HG03469 (cell line): ENCODE results near the gene FTO.

Experiments used
- ATAC-seq: cut with Tn5 transposase; IDR thresholded peaks from one replicate; pipeline ENCODE4 v1.9.1; 2021; ENCODE audit warnings: mild to moderate bottlenecking, moderate library complexity, moderate number of reproducible peaks; ENCODE audit not compliant: unreplicated experiment

Gene FTO

GRCh38 chr16:54142787-54143186 lies 438.8 kb downstream of the FTO start:
- ATAC-seq = no peak

GRCh38 chr16:54143410-54143809 lies 439.5 kb downstream of the FTO start:
- ATAC-seq = no peak

GRCh38 chr16:54143934-54144571 lies 440.1 kb downstream of the FTO start:
- no peak for ATAC-seq

GRCh38 chr16:54144572-54144947 lies 440.6 kb downstream of the FTO start:
- ATAC-seq = no peak

- no peak for ATAC-seq
Measured at GRCh38 chr16:54145881-54146280, 441.9 kb downstream of the FTO start.

- no peak for ATAC-seq
Measured at GRCh38 chr16:54148974-54149373, 445.0 kb downstream of the FTO start.

- no peak for ATAC-seq
Measured at GRCh38 chr16:54150861-54151260, 446.9 kb downstream of the FTO start.

GRCh38 chr16:54152362-54153239 lies 448.6 kb downstream of the FTO start:
- ATAC-seq = no peak

GRCh38 chr16:54153240-54153934 lies 449.4 kb downstream of the FTO start:
- no peak for ATAC-seq

GRCh38 chr16:54156349-54156748 lies 452.4 kb downstream of the FTO start:
- ATAC-seq = no peak

- no peak for ATAC-seq
Measured at GRCh38 chr16:54158986-54159385, 455.0 kb downstream of the FTO start.

GRCh38 chr16:54159490-54160080 lies 455.6 kb downstream of the FTO start:
- no peak for ATAC-seq

GRCh38 chr16:54160252-54160860 lies 456.4 kb downstream of the FTO start:
- no peak for ATAC-seq

- ATAC-seq = no peak
Measured at GRCh38 chr16:54160939-54161897, 457.3 kb downstream of the FTO start.

- ATAC-seq = no peak
Measured at GRCh38 chr16:54163197-54163843, 459.4 kb downstream of the FTO start.

- no peak for ATAC-seq
Measured at GRCh38 chr16:54164789-54165173, 460.8 kb downstream of the FTO start.

- ATAC-seq = no peak
Measured at GRCh38 chr16:54165174-54165911, 461.4 kb downstream of the FTO start.
